ENCODE measurements around the gene DLG1.

DLG1 gene

DNA sequence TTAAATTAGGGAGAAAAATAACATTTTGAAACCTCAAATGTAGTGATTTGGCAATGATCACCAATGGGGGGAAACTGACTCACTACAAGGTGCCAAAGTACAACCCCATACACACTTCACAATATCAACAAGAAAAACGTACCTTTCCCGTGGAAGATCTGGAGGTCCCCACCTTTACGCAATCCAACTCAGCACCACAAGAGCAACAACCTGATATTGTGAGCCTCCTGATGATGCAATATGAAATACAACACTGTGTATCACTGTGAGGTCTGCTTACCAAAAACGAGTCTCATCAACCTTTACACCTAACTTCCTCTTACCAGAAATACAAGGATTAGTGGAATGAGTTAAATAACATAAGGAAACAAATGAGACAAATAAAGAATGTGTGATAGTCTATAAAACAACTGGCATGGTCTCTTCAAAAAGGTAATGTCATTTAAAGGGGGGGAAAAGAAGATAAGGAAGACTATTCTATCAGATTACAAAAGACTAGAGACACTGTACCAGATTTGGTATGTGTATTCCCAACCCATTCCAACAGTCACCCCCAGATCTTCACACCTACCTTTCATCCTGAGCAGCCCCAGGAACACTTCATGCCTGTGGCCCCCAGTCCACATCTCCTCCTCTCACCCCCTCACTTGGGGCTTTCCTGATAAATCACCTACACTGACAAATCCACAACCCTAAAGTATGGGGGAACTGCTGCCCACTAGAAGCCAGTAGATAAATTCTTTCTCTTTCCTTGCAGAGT lies 27.7 kb downstream of the DLG1 start:
- ChIA-PET CTCF (no interaction called here), POLR2A (no interaction called here)
- no peak for DNase-seq (ENCODE audit: extremely low spot score)
- no peak for TF ChIP-seq CTCF (IDR thresholded peaks at IDR 0.05; ENCODE audit: control extremely low read depth, extremely low read depth, low read depth, missing control alignments)

DNA sequence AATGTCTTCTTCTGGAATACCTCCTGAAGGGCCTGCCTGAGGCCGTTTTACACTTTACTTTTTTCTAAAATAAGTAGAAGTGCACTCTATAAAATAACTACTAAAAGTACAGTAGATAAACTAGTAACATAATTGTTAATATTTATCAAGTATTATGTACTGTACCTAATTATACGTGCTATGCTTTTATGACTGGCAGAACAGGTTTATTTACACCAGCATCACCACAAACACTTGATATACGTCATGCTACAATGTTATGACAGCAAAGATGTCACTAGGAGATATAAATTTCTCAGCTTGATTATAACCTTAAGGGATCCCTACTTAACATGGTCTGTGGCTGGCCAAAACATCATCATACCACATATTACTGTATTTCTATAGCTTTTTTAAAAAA lies 29.4 kb downstream of the DLG1 start:
- POLR2A ChIA-PET: no interaction called here
- CTCF ChIA-PET: interaction anchor here (1.2 to 5.2 kb wide), 2 partner anchors 12 to 61 kb away, joined by 4 to 47 read pairs; no protein-coding TSS in a partner anchor
- no peak for DNase-seq (ENCODE audit: extremely low spot score)
- no peak for TF ChIP-seq CTCF (IDR thresholded peaks at IDR 0.05; ENCODE audit: control extremely low read depth, extremely low read depth, low read depth, missing control alignments)

DNA sequence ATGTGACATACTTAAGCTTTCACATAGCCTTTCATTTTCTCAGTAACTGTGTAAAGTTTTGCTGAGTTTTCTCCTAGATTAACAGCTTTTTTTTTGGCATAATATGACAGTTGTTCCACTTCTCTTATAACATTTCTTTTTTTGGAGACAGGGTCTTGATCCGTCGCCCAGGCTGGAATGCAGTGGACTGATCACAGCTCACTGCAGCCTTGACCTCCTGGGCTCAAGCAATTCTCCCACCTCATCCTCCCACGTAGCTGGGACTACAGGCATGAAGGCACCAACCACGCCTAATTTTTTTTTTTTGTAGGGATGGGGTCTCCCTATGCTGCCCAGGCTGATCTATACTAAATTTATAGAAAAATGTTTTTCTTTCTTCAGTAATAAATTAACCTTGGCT lies 30.1 kb downstream of the DLG1 start:
- ChIA-PET CTCF (interaction anchor here (0.7 to 5.2 kb wide), 6 partner anchors 9 to 233 kb away, joined by 3 to 47 read pairs (median 4); no protein-coding TSS in a partner anchor), POLR2A (no interaction called here)
- no peak for DNase-seq (ENCODE audit: extremely low spot score)
- no peak for TF ChIP-seq CTCF (IDR thresholded peaks at IDR 0.05; ENCODE audit: control extremely low read depth, extremely low read depth, low read depth, missing control alignments)

- TF ChIP-seq CTCF (IDR thresholded peaks at IDR 0.05; ENCODE audit: control extremely low read depth, extremely low read depth, low read depth, missing control alignments): no peak
- CTCF ChIA-PET: interaction anchor here (0.8 to 5.2 kb wide), 4 partner anchors 9 to 42 kb away, joined by 3 to 47 read pairs (median 4); no protein-coding TSS in a partner anchor
Observed at GRCh38 chr3:197266331-197266730, 32.1 kb downstream of the DLG1 start.

GRCh38 chr3:197262709-197263108 lies 35.7 kb downstream of the DLG1 start:
- ChIA-PET CTCF (interaction anchor here (0.8 to 2.2 kb wide), 6 partner anchors 11 to 39 kb away, joined by 3 to 6 read pairs (median 4); no protein-coding TSS in a partner anchor), POLR2A (no interaction called here)
- TF ChIP-seq CTCF (IDR thresholded peaks at IDR 0.05; ENCODE audit: control extremely low read depth, extremely low read depth, low read depth, missing control alignments): no peak

More at GRCh38 chr3:197266331-197266730, 32.1 kb downstream of the DLG1 start:
- no peak for DNase-seq (ENCODE audit: extremely low spot score)
- POLR2A ChIA-PET: no interaction called here

GRCh38 chr3:197261164-197261509 lies 37.3 kb downstream of the DLG1 start:
- CTCF ChIA-PET: interaction anchor here (1.5 to 2.2 kb wide), 2 partner anchors 28 to 37 kb away, joined by 3 to 6 read pairs; no protein-coding TSS in a partner anchor
- TF ChIP-seq CTCF (IDR thresholded peaks at IDR 0.05; ENCODE audit: control extremely low read depth, extremely low read depth, low read depth, missing control alignments): no peak
- DNase-seq (ENCODE audit: extremely low spot score): no peak
- POLR2A ChIA-PET: no interaction called here

More at GRCh38 chr3:197262709-197263108, 35.7 kb downstream of the DLG1 start:
- no peak for DNase-seq (ENCODE audit: extremely low spot score)

All from GM10248 (cell line).